GM23338 (cell line): ENCODE data around the gene LGALS8.

ENCODE experiments used
- CREB1 ChIP-seq: fragments of 250-450 bp; sonication (Bioruptor Pico); IDR thresholded peaks from 2 replicates; pipeline ENCODE4 v1.5.0; 2020; ENCODE audit warnings: low read depth, mild to moderate bottlenecking, moderate library complexity
- CTCF ChIP-seq, 2 experiments: fragments of 200-600 bp in 1 of 2; sonication (generic) in 1 of 2; conservative IDR thresholded peaks; 2 replicates each; pipeline versions ENCODE4 v1.5.1 to v1.6.1; 2016 to 2017; ENCODE audit warnings: antibody characterized with exemption in 2 of 2, low read depth in 2 of 2, mild to moderate bottlenecking in 2 of 2, moderate library complexity in 1 of 2
- EZH2 ChIP-seq: fragments of 200-600 bp; sonication (generic); IDR thresholded peaks from one replicate; pipeline ENCODE4 v1.8.0; 2017; ENCODE audit warnings: antibody characterized with exemption, mild to moderate bottlenecking, low read depth; ENCODE audit not compliant: unreplicated experiment
- EZH2phosphoT487 ChIP-seq: fragments of 200-600 bp; sonication (generic); IDR thresholded peaks from one replicate; pipeline ENCODE4 v1.8.1; 2018; ENCODE audit warnings: antibody characterized with exemption; ENCODE audit not compliant: unreplicated experiment
- JUNB ChIP-seq: IDR thresholded peaks from one replicate; pipeline ENCODE4 v1.6.1; 2016; ENCODE audit warnings: antibody characterized with exemption; ENCODE audit not compliant: unreplicated experiment
- POLR2AphosphoS5 ChIP-seq: IDR thresholded peaks from 2 replicates; pipeline ENCODE4 v1.6.1; 2016; ENCODE audit warnings: antibody characterized with exemption, low read depth
- ZNF331 ChIP-seq: fragments of 250-450 bp; sonication (Bioruptor Pico); IDR thresholded peaks from 2 replicates; pipeline ENCODE4 v1.5.0; 2020; ENCODE audit warnings: low read depth, mild to moderate bottlenecking, moderate library complexity
- TF ChIP-seq, protein P1 (sequence below): fragments of 250-450 bp; sonication (Bioruptor Pico); IDR thresholded peaks from 2 replicates; pipeline ENCODE4 v1.5.0; 2020; ENCODE audit warnings: mild to moderate bottlenecking, moderate library complexity
- TF ChIP-seq, protein P2 (sequence below): IDR thresholded peaks from one replicate; pipeline ENCODE4 v1.6.1; 2018; ENCODE audit warnings: antibody characterized with exemption; ENCODE audit not compliant: unreplicated experiment
- TF ChIP-seq, protein P3 (sequence below): IDR thresholded peaks from 2 replicates; pipeline ENCODE4 v1.6.1; 2016; ENCODE audit warnings: antibody characterized with exemption

DNA sequence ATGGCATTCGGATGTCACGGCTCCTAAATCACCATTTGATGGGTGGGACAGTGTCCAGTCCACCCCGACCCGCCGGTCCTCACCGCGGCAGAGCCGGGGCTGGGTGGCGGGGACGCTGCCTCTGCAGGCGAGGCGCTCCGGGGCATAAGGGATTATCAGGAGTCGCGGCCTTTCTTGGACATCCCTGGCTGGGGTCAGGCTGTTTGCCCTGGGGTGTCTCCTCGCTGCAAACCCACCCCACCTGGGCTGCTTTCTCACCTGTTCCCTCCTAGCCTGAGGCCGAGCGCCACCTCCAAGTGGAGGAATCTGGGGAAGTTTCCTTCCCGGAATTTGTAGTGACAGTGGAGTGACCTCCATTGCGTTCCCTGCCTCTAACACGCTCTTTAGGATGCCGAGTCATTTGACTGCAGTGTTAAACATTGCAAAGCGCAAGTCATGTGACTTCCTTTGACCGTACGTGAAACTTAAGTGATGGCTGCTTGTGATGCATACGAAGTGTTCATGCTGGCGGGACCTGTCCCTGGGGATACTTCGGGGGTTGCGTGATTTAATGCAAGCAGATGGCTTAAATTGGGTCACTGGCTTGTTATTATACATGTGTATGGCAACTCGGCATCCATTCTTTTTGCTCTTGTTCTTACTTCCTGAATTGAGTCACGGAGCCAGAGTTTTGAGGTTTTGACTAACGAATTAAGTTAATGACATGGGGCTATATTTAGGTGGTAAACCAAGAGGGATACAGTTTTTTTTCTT is 536 bp downstream of the LGALS8 start:
- TF ChIP-seq CTCF (conservative IDR thresholded peaks at IDR 0.05; ENCODE audit: low read depth in 2 of 2): no peak
- TF ChIP-seq POLR2AphosphoS5: peak; percentile 66
- TF ChIP-seq EZH2: no peak
- no peak for TF ChIP-seq JUNB
- TF ChIP-seq, protein P1, sequence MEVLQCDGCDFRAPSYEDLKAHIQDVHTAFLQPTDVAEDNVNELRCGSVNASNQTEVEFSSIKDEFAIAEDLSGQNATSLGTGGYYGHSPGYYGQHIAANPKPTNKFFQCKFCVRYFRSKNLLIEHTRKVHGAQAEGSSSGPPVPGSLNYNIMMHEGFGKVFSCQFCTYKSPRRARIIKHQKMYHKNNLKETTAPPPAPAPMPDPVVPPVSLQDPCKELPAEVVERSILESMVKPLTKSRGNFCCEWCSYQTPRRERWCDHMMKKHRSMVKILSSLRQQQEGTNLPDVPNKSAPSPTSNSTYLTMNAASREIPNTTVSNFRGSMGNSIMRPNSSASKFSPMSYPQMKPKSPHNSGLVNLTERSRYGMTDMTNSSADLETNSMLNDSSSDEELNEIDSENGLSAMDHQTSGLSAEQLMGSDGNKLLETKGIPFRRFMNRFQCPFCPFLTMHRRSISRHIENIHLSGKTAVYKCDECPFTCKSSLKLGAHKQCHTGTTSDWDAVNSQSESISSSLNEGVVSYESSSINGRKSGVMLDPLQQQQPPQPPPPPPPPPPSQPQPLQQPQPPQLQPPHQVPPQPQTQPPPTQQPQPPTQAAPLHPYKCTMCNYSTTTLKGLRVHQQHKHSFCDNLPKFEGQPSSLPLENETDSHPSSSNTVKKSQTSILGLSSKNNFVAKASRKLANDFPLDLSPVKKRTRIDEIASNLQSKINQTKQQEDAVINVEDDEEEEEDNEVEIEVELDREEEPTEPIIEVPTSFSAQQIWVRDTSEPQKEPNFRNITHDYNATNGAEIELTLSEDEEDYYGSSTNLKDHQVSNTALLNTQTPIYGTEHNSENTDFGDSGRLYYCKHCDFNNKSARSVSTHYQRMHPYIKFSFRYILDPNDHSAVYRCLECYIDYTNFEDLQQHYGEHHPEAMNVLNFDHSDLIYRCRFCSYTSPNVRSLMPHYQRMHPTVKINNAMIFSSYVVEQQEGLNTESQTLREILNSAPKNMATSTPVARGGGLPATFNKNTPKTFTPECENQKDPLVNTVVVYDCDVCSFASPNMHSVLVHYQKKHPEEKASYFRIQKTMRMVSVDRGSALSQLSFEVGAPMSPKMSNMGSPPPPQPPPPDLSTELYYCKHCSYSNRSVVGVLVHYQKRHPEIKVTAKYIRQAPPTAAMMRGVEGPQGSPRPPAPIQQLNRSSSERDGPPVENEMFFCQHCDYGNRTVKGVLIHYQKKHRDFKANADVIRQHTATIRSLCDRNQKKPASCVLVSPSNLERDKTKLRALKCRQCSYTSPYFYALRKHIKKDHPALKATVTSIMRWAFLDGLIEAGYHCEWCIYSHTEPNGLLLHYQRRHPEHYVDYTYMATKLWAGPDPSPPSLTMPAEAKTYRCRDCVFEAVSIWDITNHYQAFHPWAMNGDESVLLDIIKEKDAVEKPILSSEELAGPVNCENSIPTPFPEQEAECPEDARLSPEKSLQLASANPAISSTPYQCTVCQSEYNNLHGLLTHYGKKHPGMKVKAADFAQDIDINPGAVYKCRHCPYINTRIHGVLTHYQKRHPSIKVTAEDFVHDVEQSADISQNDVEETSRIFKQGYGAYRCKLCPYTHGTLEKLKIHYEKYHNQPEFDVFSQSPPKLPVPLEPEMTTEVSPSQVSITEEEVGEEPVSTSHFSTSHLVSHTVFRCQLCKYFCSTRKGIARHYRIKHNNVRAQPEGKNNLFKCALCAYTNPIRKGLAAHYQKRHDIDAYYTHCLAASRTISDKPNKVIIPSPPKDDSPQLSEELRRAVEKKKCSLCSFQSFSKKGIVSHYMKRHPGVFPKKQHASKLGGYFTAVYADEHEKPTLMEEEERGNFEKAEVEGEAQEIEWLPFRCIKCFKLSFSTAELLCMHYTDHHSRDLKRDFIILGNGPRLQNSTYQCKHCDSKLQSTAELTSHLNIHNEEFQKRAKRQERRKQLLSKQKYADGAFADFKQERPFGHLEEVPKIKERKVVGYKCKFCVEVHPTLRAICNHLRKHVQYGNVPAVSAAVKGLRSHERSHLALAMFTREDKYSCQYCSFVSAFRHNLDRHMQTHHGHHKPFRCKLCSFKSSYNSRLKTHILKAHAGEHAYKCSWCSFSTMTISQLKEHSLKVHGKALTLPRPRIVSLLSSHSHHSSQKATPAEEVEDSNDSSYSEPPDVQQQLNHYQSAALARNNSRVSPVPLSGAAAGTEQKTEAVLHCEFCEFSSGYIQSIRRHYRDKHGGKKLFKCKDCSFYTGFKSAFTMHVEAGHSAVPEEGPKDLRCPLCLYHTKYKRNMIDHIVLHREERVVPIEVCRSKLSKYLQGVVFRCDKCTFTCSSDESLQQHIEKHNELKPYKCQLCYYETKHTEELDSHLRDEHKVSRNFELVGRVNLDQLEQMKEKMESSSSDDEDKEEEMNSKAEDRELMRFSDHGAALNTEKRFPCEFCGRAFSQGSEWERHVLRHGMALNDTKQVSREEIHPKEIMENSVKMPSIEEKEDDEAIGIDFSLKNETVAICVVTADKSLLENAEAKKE: no peak
- no peak for TF ChIP-seq EZH2phosphoT487
- TF ChIP-seq, protein P2, sequence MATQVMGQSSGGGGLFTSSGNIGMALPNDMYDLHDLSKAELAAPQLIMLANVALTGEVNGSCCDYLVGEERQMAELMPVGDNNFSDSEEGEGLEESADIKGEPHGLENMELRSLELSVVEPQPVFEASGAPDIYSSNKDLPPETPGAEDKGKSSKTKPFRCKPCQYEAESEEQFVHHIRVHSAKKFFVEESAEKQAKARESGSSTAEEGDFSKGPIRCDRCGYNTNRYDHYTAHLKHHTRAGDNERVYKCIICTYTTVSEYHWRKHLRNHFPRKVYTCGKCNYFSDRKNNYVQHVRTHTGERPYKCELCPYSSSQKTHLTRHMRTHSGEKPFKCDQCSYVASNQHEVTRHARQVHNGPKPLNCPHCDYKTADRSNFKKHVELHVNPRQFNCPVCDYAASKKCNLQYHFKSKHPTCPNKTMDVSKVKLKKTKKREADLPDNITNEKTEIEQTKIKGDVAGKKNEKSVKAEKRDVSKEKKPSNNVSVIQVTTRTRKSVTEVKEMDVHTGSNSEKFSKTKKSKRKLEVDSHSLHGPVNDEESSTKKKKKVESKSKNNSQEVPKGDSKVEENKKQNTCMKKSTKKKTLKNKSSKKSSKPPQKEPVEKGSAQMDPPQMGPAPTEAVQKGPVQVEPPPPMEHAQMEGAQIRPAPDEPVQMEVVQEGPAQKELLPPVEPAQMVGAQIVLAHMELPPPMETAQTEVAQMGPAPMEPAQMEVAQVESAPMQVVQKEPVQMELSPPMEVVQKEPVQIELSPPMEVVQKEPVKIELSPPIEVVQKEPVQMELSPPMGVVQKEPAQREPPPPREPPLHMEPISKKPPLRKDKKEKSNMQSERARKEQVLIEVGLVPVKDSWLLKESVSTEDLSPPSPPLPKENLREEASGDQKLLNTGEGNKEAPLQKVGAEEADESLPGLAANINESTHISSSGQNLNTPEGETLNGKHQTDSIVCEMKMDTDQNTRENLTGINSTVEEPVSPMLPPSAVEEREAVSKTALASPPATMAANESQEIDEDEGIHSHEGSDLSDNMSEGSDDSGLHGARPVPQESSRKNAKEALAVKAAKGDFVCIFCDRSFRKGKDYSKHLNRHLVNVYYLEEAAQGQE: no peak
- no peak for TF ChIP-seq CREB1 (CRISPR knock-in tag)
- no peak for TF ChIP-seq ZNF331 (CRISPR knock-in tag)
- TF ChIP-seq, protein P3, sequence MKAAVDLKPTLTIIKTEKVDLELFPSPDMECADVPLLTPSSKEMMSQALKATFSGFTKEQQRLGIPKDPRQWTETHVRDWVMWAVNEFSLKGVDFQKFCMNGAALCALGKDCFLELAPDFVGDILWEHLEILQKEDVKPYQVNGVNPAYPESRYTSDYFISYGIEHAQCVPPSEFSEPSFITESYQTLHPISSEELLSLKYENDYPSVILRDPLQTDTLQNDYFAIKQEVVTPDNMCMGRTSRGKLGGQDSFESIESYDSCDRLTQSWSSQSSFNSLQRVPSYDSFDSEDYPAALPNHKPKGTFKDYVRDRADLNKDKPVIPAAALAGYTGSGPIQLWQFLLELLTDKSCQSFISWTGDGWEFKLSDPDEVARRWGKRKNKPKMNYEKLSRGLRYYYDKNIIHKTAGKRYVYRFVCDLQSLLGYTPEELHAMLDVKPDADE: no peak
